Mesendoderm (in vitro differentiated cells): ENCODE data around the gene HDAC7.

Experiments
- DNase-seq: peaks from one replicate; pipeline ENCODE4 v3.0.0; 2013
- H2AK5ac ChIP-seq: 2 replicates; pipeline ENCODE4 v1.6.1; 2013; ENCODE audit warnings: low read length, inconsistent platforms
- H2BK120ac ChIP-seq: 2 replicates; pipeline ENCODE4 v1.6.1; 2013; ENCODE audit warnings: low read depth, mild to moderate bottlenecking, low read length, moderate library complexity, mixed read lengths
- H2BK15ac ChIP-seq: replicated peaks from 2 replicates; pipeline ENCODE4 v1.6.1; 2013; ENCODE audit warnings: low read depth, mild to moderate bottlenecking, moderate library complexity
- H2BK5ac ChIP-seq: 2 replicates; pipeline ENCODE4 v1.6.1; 2013; ENCODE audit warnings: low read length, inconsistent platforms
- H3K18ac ChIP-seq: 2 replicates; pipeline ENCODE4 v1.6.1; 2013; ENCODE audit warnings: mild to moderate bottlenecking, low read length, mixed read lengths
- H3K23ac ChIP-seq: one replicate; pipeline ENCODE4 v1.6.1; 2013; ENCODE audit warnings: low read length
- H3K27ac ChIP-seq: 2 replicates; pipeline ENCODE4 v1.5.1; 2013; ENCODE audit warnings: low read depth, mild to moderate bottlenecking, inconsistent platforms, low read length, moderate library complexity
- H3K27me3 ChIP-seq: 2 replicates; pipeline ENCODE4 v1.6.1; 2013; ENCODE audit warnings: low read length, control low read depth, mild to moderate bottlenecking, inconsistent platforms; ENCODE audit not compliant: insufficient read depth, poor library complexity
- H3K36me3 ChIP-seq: 2 replicates; pipeline ENCODE4 v1.6.1; 2013; ENCODE audit warnings: low read length, inconsistent platforms; ENCODE audit not compliant: control insufficient read depth, insufficient read depth
- H3K4ac ChIP-seq: one replicate; pipeline ENCODE4 v1.6.1; 2013; ENCODE audit warnings: low read depth, mild to moderate bottlenecking, low read length, moderate library complexity
- H3K4me1 ChIP-seq: 2 replicates; pipeline ENCODE4 v1.6.1; 2013; ENCODE audit warnings: low read depth, low read length, inconsistent platforms; ENCODE audit not compliant: control insufficient read depth
- H3K4me2 ChIP-seq: 2 replicates; pipeline ENCODE4 v1.6.1; 2013; ENCODE audit warnings: low read length
- H3K4me3 ChIP-seq: 2 replicates; pipeline ENCODE4 v1.5.1; 2013; ENCODE audit warnings: mild to moderate bottlenecking, low read length
- H3K56ac ChIP-seq: one replicate; pipeline ENCODE4 v1.6.1; 2013; ENCODE audit warnings: low read length
- H3K79me1 ChIP-seq: 2 replicates; pipeline ENCODE4 v1.6.1; 2013; ENCODE audit warnings: low read length, inconsistent platforms
- H3K79me2 ChIP-seq: 2 replicates; pipeline ENCODE4 v1.6.1; 2013; ENCODE audit warnings: mild to moderate bottlenecking, low read length; ENCODE audit not compliant: control insufficient read depth, insufficient read depth
- H3K9ac ChIP-seq: 2 replicates; pipeline ENCODE4 v1.6.1; 2013; ENCODE audit warnings: low read length, inconsistent platforms
- H4K5ac ChIP-seq: one replicate; pipeline ENCODE4 v1.6.1; 2013; ENCODE audit warnings: low read length
- H4K8ac ChIP-seq: one replicate; pipeline ENCODE4 v1.6.1; 2013; ENCODE audit warnings: low read depth, mild to moderate bottlenecking, control low read depth, low read length, moderate library complexity
- WGBS: extraction: QIAGEN DNeasy Blood & Tissue Kit; methylation state at CpG from one replicate; pipeline ENCODE4 v1.1.7; 2013; ENCODE audit warnings: low lambda C conversion rate, missing lambda C conversion rate; ENCODE audit not compliant: insufficient coverage; ENCODE audit errors: extremely low coverage; 5-methylcytosine and 5-hydroxymethylcytosine counted together

The HDAC7 gene

DNA sequence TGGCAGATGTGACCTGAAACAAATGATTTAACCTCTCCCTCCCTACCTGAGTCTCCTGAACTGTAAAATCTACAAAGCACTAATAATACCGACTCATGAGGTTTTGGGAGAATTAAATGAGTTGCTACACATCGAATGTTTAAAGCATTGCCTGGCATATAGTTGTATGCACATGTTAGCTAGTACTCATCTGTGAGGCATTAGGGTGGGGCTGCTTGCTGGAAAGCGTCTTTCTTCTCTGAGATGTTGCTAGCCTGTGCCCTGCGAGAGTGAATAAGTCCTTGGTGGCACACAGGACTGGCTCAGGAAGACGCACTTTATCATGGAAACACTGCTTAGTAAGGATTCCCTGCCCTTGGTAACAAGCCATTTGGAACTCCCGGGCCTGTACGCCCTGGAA, 67.2 kb downstream of the HDAC7 start:
- Histone ChIP-seq H2AK5ac (peak overlapping the region; percentile 95), H2BK15ac (no peak overlapping the region), H3K36me3 (no peaks in the 10 kb centered on the region), H2BK5ac (peak overlapping the region; percentile 93), H4K8ac (no peak overlapping the region), H3K4ac (no peak overlapping the region), H4K5ac (no peak overlapping the region), H3K4me2 (no peak overlapping the region), H3K79me2 (peaks cover 7% of the 10 kb centered on the region), H3K27ac (no peak overlapping the region), H3K23ac (peak overlapping the region; percentile 38), H3K4me3 (no peak overlapping the region), H3K79me1 (peaks cover 13% of the 10 kb centered on the region), H3K56ac (peak overlapping the region; percentile 84), H3K4me1 (peaks cover 41% of the 10 kb centered on the region), H3K18ac (no peak overlapping the region), H3K9ac (no peak overlapping the region), H3K27me3 (no peaks in the 10 kb centered on the region), H2BK120ac (no peak overlapping the region)
- WGBS: no CpG with 5 or more reads among the region's 7 CpGs
- no peak for DNase-seq

GRCh38 chr12:47752121-47752520, 67.6 kb downstream of the HDAC7 start:
- Histone ChIP-seq H3K4me2 (no peak overlapping the region), H2BK5ac (peak overlapping the region; percentile 54), H3K36me3 (no peaks in the 10 kb centered on the region), H3K4me3 (no peak overlapping the region), H3K4me1 (peaks cover 38% of the 10 kb centered on the region), H4K5ac (no peak overlapping the region), H3K9ac (no peak overlapping the region), H3K18ac (no peak overlapping the region), H3K79me1 (peaks cover 12% of the 10 kb centered on the region), H3K27ac (no peak overlapping the region), H3K27me3 (no peaks in the 10 kb centered on the region), H3K23ac (no peak overlapping the region), H3K79me2 (peaks cover 3% of the 10 kb centered on the region), H3K56ac (peak overlapping the region; percentile 47), H2AK5ac (no peak overlapping the region), H2BK15ac (no peak overlapping the region), H3K4ac (no peak overlapping the region), H4K8ac (no peak overlapping the region), H2BK120ac (no peak overlapping the region)
- WGBS: no CpG with 5 or more reads among the region's 4 CpGs
- no peak for DNase-seq

GRCh38 chr12:47751561-47751960, 68.1 kb downstream of the HDAC7 start:
- Histone ChIP-seq H2AK5ac (no peak overlapping the region), H3K27ac (no peak overlapping the region), H4K8ac (no peak overlapping the region), H3K36me3 (no peaks in the 10 kb centered on the region), H3K4me1 (peaks cover 37% of the 10 kb centered on the region), H3K79me2 (peaks cover 3% of the 10 kb centered on the region), H3K9ac (no peak overlapping the region), H3K4me3 (no peak overlapping the region), H2BK120ac (no peak overlapping the region), H2BK5ac (no peak overlapping the region), H2BK15ac (no peak overlapping the region), H3K79me1 (peaks cover 12% of the 10 kb centered on the region), H3K18ac (no peak overlapping the region), H3K4me2 (no peak overlapping the region), H3K56ac (peak overlapping the region; percentile 47), H3K4ac (no peak overlapping the region), H3K27me3 (no peaks in the 10 kb centered on the region), H4K5ac (no peak overlapping the region), H3K23ac (no peak overlapping the region)
- WGBS: no CpG with 5 or more reads among the region's 9 CpGs
- no peak for DNase-seq

GRCh38 chr12:47750916-47751470, 68.7 kb downstream of the HDAC7 start:
- Histone ChIP-seq H3K9ac (no peak overlapping the region), H4K8ac (no peak overlapping the region), H3K23ac (no peak overlapping the region), H3K27me3 (no peaks in the 10 kb centered on the region), H2AK5ac (no peak overlapping the region), H4K5ac (no peak overlapping the region), H3K79me1 (peaks cover 12% of the 10 kb centered on the region), H3K4me2 (no peak overlapping the region), H3K18ac (no peak overlapping the region), H2BK120ac (no peak overlapping the region), H2BK15ac (no peak overlapping the region), H3K79me2 (peaks cover 2% of the 10 kb centered on the region), H3K4me3 (no peak overlapping the region), H3K56ac (no peak overlapping the region), H2BK5ac (no peak overlapping the region), H3K4me1 (peaks cover 33% of the 10 kb centered on the region), H3K36me3 (no peaks in the 10 kb centered on the region), H3K4ac (no peak overlapping the region), H3K27ac (no peak overlapping the region)
- WGBS: no CpG with 5 or more reads among the region's 19 CpGs
- no peak for DNase-seq

- Histone ChIP-seq H3K4ac (no peak overlapping the region), H3K56ac (no peak overlapping the region), H3K18ac (no peak overlapping the region), H3K27ac (no peak overlapping the region), H3K36me3 (no peaks in the 10 kb centered on the region), H4K5ac (no peak overlapping the region), H2BK120ac (no peak overlapping the region), H3K23ac (no peak overlapping the region), H2AK5ac (no peak overlapping the region), H4K8ac (no peak overlapping the region), H3K4me3 (no peak overlapping the region), H3K27me3 (no peaks in the 10 kb centered on the region), H3K4me2 (no peak overlapping the region), H3K79me2 (peaks cover 2% of the 10 kb centered on the region), H2BK5ac (no peak overlapping the region), H3K79me1 (peaks cover 12% of the 10 kb centered on the region), H3K4me1 (peaks cover 26% of the 10 kb centered on the region), H2BK15ac (no peak overlapping the region), H3K9ac (no peak overlapping the region)
- no peak for DNase-seq
- WGBS: no CpG with 5 or more reads among the region's 10 CpGs
These were observed 69.4 kb downstream of the HDAC7 start for GRCh38 chr12:47750229-47750798.

- Histone ChIP-seq H4K5ac (no peak overlapping the region), H3K79me2 (no peaks in the 10 kb centered on the region), H3K4ac (no peak overlapping the region), H4K8ac (no peak overlapping the region), H2BK5ac (no peak overlapping the region), H2AK5ac (no peak overlapping the region), H3K23ac (no peak overlapping the region), H3K4me3 (no peak overlapping the region), H3K4me1 (peaks cover 15% of the 10 kb centered on the region), H3K36me3 (no peaks in the 10 kb centered on the region), H3K79me1 (peaks cover 7% of the 10 kb centered on the region), H3K56ac (no peak overlapping the region), H3K18ac (no peak overlapping the region), H2BK15ac (no peak overlapping the region), H2BK120ac (no peak overlapping the region), H3K27me3 (no peaks in the 10 kb centered on the region), H3K9ac (no peak overlapping the region), H3K27ac (no peak overlapping the region), H3K4me2 (no peak overlapping the region)
- WGBS: no CpG with 5 or more reads among the region's 3 CpGs
- no peak for DNase-seq
These were observed 70.8 kb downstream of the HDAC7 start for GRCh38 chr12:47748899-47749298.
